GM19023 (cell line): ENCODE data around the gene RGS12.

ENCODE experiments used
- ATAC-seq: cut with Tn5 transposase; IDR thresholded peaks from one replicate; pipeline ENCODE4 v1.9.1; 2021; ENCODE audit warnings: mild to moderate bottlenecking, moderate library complexity; ENCODE audit not compliant: unreplicated experiment

RGS12 gene, protein sequence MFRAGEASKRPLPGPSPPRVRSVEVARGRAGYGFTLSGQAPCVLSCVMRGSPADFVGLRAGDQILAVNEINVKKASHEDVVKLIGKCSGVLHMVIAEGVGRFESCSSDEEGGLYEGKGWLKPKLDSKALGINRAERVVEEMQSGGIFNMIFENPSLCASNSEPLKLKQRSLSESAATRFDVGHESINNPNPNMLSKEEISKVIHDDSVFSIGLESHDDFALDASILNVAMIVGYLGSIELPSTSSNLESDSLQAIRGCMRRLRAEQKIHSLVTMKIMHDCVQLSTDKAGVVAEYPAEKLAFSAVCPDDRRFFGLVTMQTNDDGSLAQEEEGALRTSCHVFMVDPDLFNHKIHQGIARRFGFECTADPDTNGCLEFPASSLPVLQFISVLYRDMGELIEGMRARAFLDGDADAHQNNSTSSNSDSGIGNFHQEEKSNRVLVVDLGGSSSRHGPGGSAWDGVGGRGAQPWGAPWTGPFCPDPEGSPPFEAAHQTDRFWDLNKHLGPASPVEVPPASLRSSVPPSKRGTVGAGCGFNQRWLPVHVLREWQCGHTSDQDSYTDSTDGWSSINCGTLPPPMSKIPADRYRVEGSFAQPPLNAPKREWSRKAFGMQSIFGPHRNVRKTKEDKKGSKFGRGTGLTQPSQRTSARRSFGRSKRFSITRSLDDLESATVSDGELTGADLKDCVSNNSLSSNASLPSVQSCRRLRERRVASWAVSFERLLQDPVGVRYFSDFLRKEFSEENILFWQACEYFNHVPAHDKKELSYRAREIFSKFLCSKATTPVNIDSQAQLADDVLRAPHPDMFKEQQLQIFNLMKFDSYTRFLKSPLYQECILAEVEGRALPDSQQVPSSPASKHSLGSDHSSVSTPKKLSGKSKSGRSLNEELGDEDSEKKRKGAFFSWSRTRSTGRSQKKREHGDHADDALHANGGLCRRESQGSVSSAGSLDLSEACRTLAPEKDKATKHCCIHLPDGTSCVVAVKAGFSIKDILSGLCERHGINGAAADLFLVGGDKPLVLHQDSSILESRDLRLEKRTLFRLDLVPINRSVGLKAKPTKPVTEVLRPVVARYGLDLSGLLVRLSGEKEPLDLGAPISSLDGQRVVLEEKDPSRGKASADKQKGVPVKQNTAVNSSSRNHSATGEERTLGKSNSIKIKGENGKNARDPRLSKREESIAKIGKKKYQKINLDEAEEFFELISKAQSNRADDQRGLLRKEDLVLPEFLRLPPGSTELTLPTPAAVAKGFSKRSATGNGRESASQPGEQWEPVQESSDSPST (N-terminal part only)

DNA sequence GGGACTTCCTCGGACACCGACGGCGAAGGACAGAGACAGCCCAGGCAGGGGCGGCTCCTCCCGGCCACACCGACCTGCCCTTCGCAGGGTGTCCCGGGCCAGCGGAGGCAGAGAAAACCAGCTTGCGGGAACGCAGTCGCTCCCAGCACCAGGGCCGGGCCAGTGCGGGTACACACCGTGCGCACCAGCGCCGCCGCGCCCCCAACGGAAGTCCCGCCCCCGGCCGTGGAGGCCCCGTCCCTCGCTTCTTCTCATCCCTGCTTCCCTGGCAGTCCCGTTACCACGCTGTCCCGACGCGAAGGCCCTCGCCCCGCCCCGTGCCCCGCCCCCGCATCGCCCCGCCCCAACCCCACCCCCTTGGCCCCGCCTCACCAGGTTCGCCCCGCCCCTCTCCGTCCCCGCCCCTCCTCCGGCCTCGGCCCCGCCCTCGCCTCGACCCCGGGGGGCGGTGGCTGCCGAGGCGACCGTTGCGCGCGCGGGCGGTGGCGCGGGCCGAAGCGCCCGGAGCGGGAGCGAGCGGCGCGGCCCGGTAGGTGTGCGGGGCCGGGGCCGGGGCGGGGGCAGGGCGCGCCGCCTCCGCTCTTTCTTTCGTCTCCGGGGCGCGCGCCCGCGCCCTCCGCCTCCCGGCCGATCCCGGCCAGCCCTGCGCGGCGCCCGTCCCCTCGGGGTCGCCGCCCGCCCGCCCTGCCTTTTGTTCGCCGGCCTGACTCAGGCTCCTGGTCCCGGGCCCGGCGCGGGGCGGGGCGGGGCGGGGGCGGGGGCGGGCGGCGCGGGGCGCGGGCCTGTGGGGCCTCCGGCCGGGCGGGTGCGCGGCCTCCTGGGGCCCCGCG lies at the start of gene RGS12:
TSS of gene RGS12 (plus strand) at position 451 of the 830 bp plus-strand sequence. CDS start 23,150 bp downstream, outside the sequence.
- peak; percentile 71 for ATAC-seq

DNA sequence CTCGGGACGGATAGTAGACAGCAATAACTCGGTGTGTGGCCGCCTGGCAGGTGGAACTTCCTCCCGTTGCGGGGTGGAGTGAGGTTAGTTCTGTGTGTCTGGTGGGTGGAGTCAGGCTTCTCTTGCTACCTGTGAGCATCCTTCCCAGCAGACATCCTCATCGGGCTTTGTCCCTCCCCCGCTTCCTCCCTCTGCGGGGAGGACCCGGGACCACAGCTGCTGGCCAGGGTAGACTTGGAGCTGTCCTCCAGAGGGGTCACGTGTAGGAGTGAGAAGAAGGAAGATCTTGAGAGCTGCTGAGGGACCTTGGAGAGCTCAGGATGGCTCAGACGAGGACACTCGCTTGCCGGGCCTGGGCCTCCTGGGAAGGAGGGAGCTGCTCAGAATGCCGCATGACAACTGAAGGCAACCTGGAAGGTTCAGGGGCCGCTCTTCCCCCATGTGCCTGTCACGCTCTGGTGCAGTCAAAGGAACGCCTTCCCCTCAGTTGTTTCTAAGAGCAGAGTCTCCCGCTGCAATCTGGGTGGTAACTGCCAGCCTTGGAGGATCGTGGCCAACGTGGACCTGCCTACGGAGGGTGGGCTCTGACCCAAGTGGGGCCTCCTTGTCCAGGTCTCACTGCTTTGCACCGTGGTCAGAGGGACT lies 49.6 kb upstream of the RGS12 start:
- ATAC-seq: no peak

DNA sequence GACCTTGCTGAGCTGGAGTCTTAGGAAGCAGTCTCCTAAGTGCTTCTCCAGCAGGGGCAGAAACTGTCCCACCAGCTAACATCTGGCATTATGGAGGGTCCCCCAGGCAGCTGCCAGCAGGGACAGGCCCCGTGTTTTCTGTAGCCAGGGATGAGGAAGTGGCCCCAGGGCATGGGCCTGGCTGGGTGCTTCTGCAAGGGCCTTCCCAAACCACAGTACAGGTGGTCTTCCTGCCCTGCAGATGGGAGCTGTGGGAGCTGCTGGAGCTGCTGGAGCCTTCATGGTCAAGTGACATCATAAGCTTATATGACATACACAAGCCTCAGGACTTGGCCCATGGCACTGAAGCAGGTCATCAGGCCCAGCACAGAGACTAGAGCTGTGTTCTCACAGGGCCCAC lies 48.8 kb upstream of the RGS12 start:
- no peak for ATAC-seq

DNA sequence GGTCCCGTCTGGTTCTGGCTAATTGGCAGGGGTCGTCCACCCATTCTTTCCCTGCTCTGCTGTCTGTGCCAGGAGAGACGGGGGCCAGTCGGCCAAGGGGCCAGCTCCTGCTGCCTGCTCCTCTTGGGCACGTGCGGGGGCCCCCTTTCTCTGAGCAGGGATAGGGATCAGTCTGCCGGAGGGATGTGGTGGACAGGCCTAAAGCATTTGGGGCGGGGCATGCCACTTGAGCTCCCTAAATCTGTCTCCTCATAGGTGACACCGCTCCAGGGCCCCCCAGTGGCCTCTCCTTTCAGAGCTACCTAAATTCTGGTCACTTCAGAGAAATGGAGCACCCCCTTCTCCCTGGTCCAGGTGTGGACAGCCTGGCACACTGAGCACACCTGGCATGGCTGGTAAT lies 48.1 kb upstream of the RGS12 start:
- ATAC-seq: no peak

DNA sequence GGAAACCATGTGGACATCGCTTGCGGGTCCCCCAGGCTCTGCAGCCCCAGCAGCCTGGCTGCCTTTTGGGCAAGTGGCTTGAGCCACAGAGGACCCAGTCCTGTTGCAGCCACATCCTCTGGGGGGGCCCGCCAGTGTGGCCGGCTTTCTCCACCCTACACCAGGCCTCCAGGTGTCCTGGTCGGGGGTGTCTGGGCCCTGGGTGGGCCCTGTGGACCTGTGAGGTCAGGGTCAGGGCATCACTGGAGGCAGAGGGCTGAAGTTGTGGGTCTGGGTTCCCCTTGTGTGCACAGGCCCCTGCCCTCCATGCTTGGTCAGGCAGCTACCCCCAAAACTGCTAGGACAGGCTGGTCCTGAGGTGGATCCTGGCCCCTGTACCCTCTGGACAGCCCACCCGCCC lies 47.1 kb upstream of the RGS12 start:
- ATAC-seq: no peak

DNA sequence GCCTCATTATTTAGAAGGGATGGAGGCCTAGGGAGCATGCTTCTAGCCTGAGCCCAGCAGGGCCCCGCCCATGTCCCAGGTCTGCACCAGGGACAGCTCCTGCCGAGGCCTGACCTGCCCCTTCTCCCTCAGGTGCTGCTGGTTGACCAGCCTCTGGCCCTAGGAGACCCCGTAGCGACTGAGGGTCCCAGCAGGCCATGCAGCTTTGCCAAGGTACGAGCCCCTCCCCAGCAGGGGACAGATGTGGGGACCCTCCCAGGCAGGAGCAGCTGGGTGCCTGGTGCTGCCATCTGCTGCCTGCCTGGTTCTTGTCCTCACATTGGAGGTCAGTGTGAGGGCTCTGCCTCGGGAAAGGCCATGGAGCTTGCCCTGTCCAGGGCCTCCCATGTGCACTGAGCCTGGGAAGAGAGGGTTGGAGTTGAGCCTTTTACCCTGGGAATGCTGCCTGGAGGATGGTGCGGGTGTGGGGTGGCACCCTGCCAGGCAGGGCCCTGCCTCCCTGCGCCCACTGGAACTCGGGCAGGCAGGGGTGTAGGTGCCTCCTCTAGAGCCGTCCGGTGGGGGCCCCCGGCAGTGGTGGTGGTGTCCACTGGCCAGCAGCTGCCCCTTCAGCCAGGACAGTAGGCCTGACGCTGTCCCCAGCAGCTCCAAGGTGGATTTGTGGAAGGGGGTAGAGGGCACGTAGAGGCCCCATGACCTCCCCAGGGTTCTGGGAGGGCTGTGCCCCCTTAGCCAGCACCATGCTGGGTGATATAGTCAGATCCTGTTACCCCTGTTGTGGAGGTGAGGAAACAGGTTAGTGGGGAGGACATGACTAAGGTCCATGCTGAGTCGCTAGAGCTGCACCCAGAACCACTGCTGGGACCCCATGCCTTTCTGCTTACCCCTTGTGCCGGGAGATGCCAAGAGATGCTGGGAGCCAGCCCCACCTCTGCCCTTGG lies 46.1 kb upstream of the RGS12 start:
- no peak for ATAC-seq

DNA sequence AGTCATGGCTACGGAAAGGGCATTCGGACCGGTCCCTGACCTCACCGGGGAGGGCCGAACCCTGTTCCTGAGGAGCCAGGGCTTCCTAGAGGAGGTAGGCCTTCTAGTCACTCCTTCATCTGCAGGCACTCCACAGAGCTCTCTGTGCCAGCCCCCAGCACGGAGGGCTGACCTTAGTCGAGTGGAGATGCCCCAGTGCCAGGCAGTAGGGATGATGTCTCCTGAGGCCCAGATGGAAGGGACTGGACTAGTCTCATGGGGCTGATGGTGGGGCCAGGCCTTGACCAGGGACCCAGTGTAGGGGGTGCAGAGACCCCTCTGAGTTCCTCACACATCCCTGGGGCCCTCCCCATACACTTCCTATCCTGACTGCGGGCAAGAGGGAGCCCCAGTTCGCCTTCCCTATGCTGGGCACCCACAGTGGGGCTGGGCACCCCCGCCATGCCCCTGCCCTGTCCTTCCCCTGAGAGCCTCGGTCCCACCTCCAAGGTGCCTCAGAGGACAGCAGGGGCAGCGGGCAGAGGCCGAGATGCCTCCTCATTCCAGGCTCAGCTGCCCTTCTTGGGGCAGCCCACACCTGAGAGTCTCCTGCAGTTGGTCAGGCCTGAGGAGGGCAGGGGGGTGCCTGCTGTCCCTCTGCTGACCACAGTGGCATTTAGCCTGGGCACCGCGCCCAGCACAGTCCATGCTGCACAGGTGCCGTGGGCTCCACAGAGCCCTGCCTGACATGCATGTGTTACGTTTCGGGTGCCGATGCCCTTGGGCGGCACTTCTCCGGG lies 45.2 kb upstream of the RGS12 start:
- no peak for ATAC-seq

DNA sequence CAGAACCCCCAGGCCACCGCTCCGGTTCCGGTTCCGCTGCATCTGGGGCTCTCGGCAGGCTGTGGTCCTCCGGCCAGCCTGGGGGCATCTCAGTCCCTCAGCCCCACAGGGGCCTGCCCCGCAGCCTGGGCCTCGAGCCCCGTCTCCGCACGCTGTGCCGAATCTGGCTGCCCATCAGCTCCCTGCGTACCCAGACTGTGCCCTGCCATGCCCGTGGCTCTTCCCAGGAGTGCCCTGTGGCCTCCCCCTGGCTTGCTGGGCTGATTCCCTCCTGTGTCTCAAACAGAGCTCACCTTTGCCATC lies 44.7 kb upstream of the RGS12 start:
- ATAC-seq: no peak

DNA sequence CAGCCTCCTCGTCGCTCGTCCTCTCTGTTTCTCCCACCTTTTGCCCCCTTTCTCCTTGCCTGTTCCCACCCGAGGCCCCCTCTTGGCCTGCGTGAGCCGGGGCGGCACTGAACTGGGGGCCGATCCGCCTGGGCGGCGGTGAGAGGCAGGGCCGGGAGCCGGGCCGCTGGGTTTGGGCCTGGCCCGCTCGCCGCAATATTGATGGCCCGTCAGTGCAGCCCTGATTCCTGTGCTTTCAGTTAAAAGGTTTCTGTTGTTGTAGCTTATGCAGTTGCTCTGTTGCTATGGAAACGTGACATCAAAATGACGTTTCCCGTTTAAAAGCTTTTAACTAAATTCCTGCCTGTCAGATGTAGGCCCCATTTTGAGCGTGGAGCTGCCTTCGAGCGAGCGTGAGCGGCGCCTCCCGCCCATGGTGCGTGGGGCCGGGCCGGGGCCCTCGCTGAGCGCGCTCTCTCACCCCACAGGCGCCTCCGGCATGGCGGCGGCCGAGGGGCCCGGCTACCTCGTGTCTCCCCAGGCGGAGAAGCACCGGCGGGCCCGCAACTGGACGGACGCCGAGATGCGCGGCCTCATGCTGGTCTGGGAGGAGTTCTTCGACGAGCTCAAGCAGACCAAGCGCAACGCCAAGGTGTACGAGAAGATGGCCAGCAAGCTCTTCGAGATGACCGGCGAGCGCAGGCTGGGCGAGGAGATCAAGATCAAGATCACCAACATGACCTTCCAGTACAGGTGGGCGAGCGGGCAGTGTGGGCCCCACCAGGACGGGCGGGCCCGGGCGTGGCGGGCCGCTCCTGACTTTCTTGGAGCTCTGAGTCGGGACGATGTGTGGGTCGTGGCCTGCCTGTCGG lies 43.8 kb upstream of the RGS12 start, which contains the start of gene MSANTD1:
TSS of gene MSANTD1 (plus strand) at position 349 of the 851 bp plus-strand sequence. CDS start at position 413, 64 bp downstream.
- ATAC-seq: no peak

DNA sequence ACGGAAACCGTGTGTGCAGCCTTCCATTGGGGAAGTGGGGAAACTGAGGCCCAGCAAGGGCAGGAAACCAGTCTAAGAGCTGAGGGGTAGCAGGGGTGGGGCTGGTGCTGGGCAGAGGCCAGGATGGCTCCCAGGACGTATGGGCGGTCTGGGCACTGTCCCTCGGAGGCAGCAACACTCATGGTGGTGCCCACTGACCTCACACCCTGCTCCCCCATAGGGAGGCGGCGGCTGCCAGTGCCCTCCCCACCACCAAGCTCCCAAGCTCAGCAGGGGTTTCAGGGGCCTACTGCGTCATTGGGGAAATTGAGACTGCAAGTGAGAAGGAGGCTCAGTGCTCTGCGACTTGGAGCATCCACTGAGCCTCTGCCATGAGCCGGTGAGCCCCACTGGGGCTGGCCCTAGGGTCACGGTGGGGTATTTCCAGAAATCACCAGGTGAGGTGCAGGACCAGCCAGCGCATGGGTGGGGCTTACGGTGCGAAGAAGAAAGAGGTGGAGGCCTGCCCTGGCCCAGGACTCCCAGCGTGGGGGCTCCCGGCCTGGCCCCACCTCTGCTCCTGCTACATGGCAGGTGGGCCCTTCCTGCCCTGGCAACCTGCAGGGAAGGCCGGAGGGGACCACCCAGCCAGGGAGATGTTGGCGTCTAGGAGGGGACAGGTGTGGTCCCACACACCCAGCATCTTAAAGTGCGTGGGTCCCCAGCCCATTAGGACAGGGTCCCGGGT lies 42.9 kb upstream of the RGS12 start:
- ATAC-seq: no peak

DNA sequence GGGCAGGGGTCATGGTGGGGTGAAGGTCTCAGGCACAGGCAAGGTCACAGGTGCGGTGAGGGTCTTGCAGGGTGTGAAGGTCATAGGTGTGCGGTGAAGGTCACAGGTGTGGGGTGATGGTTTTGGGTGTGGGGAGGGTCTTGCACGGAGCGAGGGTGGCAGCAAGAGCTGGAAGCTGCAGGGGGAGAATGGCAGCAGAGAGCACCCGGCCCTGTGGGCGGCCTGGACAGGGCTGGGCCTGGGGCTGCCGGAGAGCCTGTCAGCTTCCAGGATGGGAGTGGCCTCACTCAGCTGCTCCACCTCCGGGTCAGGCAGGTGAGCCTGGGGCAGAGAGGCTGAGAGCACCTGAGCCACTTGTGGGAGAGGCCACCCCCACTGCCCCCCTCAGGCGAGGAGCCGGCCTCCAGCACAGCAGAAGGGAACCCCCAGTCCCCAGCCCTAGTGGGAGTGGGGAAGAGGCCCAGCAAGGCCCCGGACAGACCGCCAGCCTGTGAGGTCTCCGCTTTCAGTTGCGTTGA lies 42.3 kb upstream of the RGS12 start:
- no peak for ATAC-seq

DNA sequence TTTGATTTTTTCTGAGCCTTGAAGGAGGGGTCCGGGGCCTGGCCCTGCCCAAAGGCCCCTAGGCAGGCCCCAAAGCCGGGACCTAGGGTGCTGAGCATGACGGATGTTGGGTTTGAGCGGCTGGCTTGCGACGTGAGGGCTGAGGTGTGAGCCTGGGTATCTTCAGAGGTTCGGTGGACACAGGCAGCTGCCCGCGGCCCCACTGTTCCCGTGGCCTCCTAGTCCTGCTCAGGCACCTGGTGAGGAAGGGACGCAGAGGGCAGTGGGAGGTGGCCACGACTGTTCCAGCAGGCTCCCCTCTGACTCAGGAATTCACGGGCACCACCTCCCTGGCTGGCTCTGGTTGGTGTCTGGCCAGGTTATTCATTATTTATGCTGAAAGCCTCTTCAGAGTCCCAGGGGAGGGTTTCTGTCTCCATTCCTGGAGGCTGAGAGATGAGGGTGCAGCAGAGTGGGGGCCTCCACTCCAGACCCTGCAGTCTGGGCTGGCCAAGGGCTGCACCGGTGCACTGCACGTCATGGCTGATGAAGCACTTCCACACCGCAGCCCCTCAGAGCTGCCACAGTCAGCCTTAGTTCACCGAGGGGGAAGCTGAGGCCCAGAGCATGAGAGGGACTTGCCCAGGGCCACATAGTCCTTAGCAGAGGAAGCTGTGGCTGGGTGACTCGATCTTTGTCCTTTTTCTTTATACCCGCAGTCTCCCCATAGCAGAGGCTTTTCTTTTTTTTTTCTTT lies 41.7 kb upstream of the RGS12 start:
- no peak for ATAC-seq

DNA sequence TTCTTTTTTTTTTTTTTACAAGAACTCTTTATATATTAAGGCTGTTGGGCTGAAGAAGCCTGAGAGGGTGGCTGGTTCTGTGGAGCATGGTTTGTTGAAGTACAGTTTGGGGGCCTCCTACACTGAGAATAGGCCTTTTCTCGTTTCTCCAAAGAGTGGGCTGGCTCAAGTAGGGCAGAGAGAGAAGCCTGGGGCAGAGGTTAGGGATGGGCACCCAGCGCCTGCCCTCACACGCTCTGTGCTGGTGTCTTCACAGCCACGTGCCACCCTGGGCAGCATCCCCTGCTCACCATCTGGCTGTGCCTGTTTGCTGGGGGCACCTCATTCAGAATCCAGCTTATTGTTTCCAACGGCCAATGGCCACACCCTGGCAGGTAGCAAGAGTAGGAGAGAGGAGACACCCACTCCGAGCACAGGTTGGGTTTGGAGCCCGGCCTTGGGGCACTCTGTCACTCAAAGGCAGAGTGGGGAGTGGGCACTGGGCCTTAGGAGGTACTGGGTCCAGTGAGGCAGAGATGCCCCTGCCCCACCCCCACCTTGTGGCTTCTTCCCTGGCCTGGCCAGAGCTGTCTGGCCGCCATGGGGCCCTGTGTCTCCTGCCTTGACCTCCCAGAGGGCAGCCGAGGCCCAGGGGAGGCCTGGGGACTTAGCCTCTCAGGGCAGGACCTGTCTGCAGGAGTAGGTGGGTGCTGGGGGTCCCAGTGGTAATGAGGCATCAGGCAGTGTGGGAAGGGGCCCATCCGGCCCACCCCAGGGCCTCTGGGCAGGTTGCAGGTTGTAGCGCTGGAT lies 40.9 kb upstream of the RGS12 start:
- ATAC-seq: no peak

DNA sequence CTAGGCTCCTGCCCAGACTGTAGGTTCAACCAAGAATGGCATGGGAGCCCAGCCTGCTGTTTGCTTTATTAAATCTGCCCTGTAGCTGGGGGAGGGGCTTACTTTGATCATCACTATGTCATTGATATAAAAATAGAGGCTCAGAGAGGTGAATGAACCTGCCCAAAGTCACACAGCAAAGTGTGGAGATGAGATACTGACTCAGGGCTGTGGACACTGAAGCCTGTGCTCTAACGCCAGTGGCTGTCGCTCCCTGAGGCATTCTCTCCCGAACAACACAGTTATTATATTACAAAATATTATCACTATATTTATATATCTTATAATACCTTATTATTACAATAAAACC lies 40.4 kb upstream of the RGS12 start:
- no peak for ATAC-seq
